HG03457 (cell line): ENCODE data around the gene CIITA.
"Not testable (repeated sequence)": the region's sequence is repeated elsewhere in the genome, so short reads cannot be mapped to it uniquely, and the experiment has no call there.

ENCODE experiments used
- ATAC-seq: cut with Tn5 transposase; IDR thresholded peaks from one replicate; pipeline ENCODE4 v1.9.1; 2021; ENCODE audit warnings: moderate number of reproducible peaks; ENCODE audit not compliant: unreplicated experiment

Gene CIITA

DNA sequence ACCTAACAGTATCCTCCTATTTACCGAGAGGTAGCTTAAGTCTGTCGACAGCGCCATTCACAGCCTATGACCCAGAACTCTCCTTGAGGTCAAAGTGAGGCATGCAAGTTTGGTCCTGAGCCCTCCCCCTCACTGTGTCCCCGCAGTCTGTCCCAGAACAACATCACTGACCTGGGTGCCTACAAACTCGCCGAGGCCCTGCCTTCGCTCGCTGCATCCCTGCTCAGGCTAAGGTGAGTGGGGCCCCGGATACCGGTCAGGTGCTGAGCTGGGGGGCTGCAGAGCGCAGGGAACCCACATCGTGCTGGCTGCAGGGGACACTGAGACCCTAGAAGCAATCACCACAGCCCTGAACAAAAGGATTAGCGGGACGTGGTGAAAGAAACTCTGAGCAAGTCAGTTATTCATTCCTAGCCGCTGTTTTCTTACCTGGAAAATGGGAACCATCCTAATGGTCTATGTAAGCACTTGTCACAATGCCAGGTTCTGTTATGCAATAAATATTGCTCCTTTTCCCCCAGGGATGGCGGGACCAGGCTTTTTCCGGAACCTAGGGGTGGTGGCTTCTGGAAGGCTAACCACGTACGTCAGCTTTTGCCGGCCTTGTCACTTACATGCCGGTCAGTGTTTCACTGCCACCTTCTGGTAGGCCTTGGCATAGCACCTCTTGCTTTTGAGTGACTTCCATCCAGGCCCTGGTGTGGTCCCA is 41.4 kb downstream of the CIITA start:
- ATAC-seq: no peak

DNA sequence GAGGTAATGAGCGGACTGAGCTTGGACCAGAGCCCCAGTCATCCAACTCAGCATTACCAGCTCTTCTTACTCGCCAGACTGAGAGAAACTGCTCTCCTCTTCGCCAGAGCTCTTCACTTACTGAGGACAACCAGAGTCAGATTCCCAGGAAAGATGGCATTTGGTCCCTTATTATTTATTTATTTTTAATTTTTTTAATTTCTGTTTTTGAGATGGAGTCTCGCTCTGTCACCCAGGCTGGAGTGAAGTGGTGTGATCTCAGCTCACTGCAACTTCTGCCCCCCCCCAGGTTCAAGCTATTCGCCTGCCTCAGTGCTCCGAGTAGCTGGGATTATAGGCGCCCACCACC is 42.0 kb downstream of the CIITA start:
- no peak for ATAC-seq

DNA sequence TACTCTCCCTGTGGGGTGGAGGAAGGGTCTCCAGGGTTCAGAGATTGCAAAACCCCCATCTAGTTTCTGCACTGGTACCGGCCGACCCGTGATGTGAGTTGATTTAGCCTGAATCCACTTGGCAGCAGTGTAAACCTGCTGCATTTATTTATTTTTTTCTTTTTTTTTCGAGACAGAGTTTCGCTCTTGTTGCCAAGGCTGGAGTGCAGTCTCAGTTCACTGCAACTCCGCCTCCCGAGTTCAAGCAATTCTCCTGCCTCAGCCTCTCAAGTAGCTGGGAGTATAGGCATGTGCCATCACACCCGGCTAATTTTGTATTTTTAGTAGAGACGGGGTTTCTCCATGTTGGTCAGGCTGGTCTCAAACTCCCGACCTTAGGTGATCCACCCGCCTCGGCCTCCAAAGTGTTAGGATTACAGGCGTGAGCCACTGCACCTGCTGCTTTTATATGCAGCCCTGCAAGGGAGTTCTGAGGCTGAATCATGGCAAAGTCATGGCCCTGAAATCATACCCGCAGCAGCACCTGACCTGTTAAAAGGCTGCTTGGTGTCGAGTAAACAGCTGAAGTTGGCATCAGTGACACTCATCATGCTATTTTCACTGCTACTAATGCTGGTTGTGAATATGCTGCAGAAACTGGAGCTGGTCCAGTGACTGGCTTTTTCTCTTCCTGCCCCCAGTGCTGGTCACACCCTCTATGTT is 43.9 kb downstream of the CIITA start:
- ATAC-seq: no peak

DNA sequence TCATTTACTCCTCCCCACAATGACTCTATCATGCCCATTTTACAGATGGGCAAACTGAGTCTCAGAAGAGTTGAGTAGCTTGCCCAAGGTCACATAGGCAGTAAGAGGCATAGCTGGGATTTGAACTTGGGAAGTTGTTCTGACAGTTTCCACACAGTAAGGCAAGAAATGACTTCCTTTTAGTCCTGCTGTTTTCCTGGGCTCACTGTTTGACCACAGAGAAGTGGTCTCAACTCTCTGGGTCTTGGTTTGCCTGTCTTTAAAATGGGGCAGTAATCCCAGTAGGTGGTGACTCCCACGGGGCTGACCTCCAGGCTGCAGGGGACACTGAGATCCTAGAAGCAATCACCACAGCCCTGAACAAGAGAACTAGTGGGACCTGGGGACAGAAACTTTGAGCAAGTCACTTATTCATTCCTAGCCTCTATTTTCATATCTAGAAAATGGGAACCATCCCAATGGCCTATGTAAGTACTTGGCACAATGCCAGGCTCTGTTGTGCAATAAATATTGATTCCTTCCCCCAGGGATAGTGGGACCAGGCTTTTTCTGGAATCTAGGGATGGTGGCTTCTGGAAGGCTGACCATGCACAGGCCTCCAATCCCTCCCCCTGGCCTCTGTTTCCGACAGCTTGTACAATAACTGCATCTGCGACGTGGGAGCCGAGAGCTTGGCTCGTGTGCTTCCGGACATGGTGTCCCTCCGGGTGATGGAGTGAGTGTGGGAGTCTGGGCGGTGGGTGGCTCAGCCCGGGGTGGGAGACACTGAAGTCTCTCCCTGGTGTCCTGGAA is 44.7 kb downstream of the CIITA start:
- no peak for ATAC-seq

DNA sequence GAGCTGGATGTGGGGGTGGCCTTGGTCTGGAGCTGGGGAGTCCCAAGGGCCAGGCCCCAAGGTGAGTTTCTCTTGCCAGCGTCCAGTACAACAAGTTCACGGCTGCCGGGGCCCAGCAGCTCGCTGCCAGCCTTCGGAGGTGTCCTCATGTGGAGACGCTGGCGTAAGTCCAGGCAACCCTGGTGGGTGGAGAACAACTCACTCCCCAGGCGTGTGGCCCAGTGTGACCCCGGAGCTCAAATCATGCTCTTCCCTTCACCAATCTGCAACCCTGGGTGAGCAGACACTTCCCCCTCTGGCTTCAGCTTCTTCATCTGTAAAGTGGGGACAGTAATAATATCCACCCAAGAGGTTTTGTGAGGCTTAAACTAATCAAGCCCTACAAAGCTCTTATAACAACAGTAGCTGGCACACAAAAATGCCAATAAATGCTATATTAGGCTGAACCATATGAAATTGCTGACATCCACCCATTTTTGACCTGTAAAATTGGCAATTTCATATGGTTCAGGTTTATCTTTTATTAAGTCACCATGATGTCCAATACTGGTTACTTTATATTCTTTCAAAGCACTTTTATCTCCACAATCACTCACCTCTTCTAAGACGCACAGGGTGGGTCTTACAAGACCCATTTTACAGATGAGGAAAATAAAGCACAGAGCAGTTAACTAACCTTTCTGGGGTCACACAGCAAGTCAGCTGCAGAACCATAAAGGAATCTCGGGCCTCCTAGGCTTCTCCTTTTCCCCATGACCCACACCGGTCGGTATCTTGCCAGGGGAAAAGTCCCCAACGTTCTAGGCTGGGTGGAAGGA is 45.5 kb downstream of the CIITA start:
- no peak for ATAC-seq

DNA sequence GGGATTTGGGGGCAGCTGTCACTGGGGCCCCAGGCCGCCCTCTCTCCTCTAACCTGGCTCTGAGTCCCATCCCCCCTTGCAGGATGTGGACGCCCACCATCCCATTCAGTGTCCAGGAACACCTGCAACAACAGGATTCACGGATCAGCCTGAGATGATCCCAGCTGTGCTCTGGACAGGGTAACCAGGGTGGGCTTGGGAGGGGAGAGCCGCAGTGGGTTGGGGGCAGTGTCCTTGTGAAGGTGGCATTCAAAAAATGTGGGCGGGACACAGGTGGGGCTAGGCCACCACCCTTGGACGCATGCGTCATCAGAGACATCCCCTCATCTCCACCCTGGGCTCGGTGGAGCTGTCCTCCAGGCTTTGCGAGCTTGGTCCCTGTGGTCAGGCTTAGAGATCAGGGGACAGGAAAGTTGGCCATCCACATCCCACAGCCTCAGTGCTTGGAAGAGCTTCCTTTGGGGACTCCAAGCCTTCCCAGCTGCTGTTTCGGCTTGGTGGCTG is 46.2 kb downstream of the CIITA start:
- no peak for ATAC-seq

DNA sequence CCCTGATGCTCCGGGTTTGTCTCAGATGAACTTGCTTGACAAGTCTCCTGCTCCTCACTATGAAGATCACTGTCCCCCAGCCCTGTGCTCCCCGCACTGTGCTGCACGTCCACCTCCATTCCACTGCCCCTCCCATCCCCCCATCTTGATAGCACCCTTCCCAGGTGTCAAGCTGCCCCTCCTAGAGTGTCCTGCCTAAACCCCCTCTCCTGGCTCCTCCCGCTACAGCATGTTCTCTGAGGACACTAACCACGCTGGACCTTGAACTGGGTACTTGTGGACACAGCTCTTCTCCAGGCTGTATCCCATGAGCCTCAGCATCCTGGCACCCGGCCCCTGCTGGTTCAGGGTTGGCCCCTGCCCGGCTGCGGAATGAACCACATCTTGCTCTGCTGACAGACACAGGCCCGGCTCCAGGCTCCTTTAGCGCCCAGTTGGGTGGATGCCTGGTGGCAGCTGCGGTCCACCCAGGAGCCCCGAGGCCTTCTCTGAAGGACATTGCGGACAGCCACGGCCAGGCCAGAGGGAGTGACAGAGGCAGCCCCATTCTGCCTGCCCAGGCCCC is 46.7 kb downstream of the CIITA start:
- ATAC-seq: no peak

DNA sequence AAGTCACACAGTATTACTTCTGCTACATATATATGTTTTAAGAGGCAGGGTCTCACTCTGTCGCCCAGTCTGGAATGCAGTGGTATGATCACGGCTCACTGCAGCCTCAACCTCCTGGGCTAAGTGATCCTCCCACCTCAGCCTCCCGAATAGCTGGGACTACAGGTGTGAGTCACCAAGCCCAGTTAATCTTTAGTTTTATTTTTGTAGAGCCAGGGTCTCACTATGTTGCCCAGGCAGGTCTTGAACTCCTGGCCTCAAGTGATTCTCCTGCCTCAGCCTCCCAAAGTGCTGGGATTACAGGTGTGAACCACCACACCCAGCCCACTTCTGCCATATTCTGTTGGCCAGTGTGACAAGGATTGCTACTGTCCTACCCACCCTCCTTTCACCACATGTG is 48.3 kb downstream of the CIITA start:
- ATAC-seq: not testable (repeated sequence)

DNA sequence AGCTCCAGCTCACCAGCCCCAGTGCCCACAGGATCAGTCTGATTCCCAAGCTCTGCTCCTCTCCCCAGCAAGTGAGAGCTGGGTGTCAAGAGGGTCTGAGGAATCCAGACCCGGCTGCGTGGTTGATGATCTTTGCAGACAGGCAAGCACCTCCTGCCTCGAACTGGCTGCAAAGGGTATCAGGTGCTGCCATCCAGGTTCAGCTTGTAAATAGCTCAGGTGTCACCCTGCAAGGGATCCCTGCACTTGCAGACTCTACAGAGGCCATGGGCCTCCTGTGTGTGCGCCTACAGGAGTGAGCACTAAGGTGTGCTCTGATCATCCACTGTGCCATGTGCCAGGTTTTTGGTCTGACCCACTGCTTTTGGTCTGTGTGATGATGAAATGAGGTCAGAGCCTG is 49.1 kb downstream of the CIITA start:
- no peak for ATAC-seq

DNA sequence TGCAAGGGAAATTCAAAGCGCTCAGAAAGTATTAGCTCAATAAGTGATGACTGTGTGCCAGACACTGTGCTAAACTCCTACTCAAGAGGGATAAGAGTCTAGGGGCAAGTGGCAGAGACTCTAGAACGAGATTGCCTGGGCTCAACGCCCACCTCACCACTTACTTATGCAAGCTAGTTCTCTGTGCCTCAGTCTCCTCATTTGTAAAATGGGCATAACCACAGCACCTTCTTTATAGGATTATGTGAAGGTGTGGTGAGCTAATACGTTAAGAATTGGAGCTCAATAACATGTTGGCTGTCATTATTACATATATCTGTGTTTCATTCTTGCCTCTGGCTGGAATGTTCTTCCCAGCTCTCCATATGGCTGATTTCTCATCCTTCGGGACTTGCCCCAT is 49.9 kb downstream of the CIITA start:
- no peak for ATAC-seq

DNA sequence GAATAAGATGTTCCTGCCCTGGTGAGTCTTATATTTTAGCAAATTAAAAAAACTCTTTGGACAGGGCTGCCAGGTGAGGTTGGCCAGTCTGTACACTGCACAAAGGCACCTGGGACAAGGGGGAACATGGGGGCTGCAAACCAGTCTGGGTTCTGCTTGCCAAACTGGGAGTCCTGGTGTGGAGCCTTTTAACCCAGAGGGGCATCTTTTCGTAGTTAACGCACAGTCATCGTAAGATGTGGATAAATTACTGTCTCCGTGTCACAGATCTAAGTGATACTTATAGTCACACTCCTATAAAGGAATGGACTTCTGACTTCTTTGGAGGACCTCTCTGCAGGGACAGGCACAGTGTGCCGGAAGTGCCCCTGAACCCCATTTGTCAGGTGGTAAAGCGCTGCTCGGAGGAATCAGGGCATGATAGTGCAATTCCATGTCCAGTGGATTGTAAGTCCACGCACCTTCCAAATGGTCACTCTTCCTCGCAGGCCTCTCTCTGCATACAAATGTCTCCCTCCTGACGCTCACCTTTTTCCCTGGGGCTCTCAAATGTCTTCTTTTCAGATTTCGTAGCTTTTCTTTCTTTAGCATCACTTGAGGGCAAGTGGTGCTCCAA is 50.6 kb downstream of the CIITA start:
- ATAC-seq: no peak

DNA sequence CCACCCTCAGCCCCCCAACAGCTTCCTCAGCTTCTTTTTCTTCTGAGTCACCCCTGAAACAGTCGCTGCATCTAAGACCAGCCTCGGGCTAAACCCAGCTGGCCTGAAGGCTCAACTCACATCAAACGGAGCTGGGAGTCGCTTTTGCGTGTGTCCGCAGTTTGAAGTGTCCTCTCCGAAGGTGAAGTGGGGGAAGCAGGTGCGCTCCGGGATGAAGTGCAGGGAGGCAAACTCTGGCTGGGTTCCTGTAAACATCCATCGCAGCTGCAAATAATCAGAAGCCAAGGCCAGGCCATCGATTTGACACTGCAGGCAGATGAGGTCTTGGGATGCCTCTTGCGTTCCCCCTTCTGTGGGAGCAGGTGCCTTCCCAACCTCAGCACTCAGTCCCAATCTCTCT is 52.1 kb downstream of the CIITA start:
- not testable (repeated sequence) for ATAC-seq

DNA sequence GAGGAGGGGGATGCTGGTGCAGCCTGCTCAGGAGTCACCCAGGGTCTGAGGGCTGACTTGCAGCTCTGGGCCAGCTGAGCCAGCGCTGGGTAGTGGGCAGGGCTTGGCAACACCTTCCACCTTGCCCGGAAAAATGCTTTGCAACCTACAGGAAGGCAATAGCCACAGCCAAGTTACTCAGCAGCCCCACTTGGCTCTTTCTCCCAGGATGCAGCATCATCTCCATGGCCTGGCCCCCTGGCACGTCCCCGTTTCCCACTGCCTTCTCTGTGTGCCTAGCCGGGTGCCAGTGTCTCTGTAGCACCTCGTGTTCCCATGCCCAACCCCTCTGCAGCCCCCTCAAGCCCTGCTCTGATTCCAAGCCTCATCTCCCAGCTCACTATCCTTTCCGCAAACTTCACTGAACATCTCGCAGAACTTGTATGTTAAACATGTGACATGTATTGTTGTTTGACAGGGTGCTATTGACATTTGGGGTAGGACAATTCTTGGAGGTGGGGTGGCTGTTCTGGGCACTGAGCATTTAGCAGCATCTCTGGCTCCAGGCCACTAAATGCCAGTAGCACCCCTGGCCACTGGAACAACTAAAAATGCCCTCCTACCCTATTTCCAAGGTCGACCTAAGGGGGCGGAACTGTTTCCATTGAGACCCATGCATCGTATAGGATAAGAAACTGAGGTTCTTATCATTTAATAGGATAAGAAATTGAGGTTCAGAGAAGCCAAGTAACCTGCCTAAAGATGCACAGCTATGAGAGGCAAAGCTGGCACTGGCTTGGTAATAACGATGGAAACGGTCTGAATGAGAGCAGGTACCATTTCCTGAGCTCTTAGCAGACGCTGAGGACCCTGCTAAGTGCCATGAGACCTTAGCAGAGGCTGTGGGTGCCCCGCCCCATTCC is 53.1 kb downstream of the CIITA start:
- ATAC-seq: no peak

DNA sequence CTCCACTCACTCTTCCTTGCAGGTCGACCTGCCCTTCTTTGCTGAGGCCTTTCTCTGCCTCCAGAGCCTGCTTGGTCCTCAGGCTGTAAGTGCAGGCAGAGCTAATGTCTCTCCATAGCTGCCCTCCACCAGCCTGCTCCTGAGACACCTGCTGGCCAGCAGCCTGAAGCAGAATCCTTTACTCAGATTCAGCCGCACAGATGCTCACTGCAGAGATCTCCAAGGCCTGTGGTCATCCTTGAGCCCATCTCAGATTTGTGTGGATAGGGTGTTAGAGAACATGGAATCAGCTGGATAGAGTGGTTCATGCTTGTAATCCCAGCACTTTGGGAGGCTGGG is 53.7 kb downstream of the CIITA start:
- ATAC-seq: no peak

DNA sequence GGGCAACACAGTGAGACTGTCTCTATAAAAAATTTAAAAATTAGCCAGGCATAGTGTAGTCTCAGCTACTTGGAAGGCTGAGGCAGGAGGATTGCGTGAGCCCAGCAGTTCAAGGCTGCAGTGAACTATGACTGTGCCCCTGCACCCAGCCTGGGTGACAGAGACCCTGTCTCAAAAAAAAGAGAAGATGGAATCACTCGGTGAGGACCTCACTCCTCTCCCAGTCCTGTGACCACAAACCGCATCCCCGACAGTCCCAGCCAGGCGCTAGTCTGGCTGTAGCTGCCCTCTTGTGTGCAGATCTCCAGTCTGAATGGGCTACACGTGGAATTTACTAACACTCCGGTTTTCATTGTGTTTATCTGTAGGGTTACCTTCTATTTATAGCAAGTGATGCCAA is 54.1 kb downstream of the CIITA start:
- ATAC-seq: no peak

DNA sequence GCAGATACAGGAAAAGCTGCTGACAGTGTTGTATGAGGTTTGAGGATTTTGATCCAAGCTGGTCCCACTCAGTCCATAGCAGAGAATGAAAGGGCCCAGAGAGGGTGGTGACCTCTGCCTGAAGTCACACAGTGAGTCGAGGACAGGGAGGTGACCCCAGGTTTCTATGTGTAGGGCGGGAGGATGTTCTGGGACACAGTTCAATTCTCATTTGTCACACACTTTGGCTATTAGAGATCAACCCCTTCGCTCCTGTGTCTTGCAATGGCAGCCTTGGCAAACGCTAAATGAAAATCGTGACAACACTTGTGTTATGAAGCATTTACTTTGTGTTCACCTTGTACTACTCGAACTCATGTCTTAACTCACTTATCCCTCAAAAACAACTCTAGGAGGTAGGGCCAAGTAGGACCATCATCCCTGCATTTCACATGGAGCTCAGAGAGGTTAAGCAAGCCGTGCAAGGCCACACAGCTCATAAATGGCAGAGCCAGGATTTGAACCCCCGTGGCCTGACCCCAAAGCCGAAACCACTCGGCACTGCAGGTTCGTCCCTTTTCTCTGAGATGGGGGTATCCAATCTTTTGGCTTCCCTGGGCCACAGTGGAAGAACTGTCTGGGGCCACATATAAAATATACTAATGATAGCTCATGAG is 55.1 kb downstream of the CIITA start:
- ATAC-seq: no peak

DNA sequence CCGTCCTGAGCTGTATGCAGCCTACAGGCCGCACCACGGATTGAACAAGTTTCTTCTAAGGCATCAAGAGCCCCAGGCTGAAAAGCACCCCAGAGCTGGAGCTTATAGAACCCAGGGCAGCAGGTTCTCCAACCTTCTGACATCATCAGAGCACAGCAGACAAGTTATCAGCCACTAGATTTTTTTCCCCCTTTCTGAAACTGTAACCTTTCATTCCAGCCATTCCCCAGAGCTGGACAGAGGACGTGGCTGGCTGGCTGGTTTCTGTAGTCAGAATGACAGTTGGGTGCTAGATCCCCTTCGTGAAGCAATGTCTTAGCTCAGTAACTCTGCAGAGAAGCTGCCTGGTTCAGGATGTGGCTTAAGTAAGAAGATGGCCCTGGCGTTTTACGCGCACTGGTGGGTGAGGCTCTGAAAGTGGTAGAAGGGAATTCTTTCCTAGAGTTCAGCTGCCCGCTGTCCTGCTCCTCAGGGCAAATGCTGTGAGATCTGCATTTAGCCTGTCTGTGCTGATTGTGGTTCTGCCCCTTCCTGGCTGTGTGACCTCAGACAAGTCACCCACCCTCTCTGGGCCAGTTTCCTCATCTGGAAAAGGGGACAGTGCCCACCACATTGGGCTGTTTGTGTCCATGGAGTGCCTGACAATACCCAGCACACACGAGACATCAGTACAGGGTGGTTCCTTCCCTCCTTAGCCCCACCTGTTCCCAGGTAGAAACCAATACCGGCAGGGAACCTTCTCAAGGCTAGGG is 56.1 kb downstream of the CIITA start:
- ATAC-seq: no peak

DNA sequence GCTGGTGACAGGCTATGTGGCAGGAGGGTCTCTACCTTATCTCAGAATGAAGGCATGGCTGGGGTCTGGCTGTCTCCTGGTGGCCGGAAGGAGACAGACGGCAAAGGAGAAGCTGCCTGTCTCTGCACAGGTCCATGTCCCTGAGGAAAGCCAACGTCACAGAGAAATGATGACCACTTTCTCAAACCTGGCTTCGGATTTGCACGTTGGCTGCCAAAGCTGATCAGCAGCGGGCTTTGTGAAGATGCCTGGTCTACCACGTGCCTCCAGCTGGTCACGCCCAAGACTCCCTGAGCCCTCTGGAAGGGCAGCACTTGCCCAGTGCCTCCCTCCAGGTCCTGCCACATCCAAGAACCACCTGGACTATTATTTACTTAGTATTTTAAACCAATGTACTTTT is 56.9 kb downstream of the CIITA start:
- no peak for ATAC-seq
